Activated CD4-positive, alpha-beta T cell treated with anti-CD3 and anti-CD28 coated beads, Interleukin-2, amount 50 U/mL, for 48 hours (primary cell): ENCODE measurements around the gene ADARB1.

ENCODE experiments used
- DNase-seq, 2 experiments: peaks; one replicate each; pipeline ENCODE4 v3.0.0-alpha.2; 2020

The ADARB1 gene

DNA sequence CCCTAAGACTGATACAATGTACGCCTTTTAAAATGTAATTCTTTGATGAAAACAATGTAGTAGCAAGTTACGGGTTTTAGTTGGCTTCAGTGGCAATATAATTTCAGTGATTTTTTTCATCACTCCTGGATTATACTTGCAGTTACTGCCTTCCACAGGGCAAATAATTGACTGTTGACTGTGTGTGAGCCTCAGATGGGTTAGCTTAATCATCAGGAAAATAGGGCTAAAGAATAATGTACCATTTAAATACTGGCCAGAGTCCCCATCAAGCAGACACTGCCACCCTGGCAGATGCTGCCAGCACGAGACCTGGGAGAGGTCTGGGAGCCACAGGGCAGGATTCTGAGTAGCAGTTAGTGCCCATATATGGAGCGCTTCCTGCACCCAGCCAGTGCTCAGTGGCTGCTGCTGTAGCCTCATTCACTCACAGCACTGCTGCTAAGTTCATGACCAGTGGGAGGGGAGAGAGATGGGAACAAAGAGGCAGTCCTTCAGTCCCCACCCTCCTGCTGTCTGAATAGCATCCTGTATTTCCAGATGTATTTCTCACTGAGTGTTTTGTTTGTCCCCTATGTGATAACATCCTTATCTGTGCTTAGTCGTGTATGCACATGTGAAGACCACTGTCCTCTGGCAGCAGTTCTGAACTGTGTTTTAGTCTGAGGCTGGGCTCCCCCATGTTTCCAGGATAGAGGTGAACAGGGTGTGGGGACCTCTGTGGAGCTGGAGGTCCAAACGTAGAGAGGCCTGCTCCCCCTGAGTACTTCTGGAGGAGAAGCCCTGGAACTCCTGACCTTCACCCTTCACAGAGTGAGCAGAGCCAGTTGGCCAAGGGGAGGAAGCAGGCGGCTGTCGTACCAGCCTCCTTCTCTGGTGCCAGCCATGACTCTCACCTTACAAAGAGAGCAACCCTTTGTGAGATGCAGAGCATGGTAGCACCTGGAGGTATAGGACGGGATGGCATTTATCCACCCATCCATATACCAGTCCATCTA lies 80.4 kb downstream of the ADARB1 start:
- DNase-seq = peak in 1 of 2 experiments; percentile 20

DNA sequence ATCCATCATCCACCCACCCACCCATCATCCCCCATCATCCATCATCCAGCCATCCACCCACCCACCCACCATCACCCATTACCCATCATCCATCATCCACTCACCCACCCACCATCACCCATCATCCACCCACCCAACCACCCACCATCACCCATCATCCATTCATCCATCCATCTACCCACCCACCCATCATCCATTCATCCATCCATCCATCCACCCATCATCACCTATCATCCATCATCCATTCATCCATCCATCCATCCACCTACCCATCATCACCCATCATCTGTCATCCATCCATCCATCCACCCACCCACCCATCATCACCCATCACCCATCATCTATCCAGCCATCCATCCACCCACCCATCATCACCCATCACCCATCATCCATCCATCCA lies 81.5 kb downstream of the ADARB1 start:
- no peak for DNase-seq

DNA sequence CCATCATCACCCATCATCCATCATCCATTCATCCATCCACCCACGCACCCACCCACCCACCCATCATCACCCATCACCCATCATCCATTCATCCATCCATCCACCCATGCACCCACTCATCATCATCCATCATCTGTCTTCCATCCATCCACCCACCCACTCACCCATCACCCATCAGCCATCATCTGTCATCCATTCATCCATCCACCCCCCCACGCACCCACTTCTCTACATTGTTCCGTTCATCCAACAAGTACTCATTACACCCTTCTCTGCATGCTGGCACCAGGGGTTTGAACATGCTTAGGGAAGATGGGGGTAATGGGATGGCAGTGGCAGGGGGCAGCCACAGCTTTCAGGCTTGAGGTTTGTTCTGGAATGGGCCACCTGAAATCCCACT lies 82.1 kb downstream of the ADARB1 start:
- no peak for DNase-seq

DNA sequence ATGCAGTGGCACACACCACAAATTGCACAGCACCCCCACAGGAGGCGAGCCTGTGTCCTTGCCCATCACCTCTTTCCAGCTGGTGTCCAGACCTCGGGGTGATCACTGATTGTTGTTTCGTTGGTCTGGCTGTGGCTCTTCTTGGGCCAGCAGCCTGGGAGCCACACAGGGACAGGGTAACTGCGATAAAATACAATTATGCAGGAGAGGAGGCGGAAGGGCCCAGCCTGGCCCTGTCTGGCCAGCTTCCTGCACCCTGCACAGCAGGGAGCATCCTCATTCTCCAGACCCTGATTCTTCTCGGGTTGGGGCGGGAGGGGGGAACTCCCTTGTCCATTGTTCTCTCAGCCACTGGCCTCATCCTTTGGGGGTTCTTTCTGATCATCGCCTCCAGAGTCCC lies 83.6 kb downstream of the ADARB1 start:
- no peak for DNase-seq

DNA sequence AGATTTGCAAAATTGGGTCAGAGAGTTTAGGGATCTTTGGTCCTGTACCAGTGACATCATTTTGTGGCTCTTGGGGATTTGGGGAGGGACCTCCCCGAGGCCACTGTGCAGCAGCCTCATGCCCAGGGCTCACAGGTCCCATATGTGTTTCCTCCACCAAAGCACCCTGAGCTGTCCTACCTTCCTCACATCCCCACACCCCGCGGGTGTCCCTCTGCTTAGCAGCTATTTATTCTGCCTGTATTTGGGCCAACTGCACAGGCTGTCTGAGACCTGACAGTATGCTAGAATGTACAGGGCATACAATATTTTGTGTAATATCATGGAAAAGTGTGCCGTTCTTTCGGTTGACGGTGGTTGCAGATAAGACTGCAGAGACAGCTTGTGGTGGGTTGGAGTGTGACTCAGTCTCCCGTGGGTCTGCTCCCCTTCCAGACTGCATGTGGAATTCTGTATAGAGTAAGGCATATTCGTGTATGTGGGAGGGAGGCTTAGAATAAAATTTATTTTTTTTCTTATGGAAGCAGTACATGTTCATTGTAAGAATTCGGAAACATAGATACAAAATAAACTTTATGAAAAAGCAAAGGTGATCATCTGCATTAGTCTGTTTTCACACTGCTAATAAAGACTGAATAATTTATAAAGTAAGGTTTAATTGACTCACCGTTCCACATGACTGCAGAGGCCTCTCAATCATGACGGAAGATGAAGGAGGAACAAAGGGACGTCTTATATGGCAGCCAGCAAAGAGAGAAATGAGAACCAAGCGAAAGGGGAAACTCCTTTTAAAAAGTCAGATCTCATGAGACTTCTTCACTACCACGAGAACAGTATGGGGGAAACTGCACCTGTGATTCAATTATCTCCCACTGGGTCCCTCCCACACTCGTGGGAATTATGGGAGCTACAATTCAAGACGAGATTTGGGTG lies 84.4 kb downstream of the ADARB1 start:
- DNase-seq = no peak

DNA sequence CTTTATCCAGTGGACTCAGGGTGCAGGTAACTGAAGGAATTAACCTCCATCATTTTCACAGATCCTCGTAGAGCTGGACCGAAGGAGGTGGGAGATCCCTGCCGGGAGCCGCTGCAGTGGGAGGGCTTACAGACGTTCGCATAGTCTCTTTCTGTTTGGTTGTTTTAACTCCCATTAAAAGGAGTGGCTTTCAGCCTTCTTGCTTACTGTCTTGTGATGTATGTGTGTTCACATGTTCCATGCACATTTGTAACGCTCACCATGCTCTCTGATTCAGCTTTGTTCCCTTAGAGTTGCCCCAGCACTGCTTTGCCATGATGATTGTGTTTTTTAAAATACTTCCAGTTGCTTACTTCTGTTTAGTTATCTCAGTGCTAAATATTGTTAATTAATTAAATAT lies 85.8 kb downstream of the ADARB1 start:
- DNase-seq = no peak

DNA sequence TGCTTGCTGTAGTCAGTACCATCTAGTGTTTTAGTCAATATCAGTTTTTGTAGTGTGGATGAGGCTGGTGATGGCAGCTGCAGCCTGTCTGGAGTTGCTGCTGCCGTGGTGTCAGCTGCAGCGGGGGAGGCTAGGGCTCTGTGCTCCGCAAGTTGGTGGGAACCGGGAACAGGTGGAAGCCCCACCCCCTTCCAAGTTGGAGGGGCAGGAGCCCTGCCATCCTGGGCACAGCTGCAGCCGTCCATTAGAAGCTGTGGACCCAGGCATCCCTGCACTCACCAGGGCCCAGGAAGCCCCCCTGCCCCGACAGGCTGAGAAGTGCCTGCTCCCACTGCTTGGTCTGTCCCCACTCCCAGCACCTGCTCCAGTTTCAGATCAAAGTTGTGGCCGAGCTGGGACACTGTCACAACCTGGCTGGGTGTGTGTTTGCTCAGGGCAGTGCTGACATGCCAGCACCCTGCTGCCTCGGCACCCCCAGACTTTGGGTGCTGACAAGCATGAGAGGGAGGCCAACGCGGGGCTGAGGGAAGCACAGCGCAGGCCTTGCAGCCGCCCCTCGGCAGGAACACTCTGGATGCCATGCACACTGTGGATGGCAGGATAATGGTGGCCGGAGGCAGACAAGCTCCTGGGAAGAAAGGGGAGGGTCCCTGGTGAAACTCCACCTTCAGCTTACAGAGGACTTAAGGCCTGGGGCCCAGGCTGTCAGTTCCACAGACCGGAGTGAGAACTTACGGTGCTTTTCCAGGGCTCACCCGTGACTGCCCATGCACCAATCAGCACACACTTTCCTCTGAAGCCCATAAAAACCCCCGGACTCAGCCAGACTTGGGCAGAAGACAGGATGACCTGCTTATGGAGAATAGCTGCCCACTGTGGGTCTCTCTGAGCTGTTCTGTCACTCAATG lies 86.9 kb downstream of the ADARB1 start:
- no peak for DNase-seq

DNA sequence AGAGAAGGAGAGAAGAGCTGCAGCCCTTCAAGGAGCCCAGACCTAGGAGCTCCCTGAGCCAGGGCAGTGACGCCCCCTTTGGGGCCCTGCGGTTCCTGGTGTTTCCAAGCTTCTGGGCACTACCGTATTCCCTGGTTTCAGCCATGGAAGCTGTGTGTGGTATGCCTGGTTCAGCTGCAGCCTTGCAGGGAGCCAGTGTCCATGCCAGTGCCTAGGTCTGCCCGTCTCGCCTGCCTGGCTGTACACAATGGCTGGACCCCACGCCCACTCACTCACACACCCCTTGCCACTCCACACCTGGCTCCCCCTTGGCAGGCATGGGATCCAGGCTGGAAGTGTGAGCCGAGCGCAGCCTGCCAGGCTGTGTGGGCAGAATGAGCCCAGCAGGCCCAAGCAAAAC lies 87.7 kb downstream of the ADARB1 start:
- DNase-seq = no peak

DNA sequence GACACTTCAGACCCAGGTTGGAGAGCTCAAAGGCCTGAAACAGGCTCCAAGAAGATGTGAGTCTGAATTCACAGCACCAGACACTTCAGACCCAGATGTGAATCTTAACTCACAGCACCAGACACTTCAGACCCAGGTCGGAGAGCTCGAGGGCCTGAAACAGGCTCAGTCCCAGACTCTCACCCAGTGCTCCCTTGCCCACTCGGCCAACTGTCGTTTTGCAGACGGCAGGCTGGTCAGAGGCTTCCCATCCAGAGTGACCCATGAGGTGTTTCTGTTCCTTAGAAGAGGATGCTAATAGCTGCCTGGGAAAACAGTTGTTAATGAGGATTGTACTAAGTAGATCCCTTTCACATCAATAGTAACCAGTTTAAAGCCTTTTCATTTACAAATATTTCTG lies 88.4 kb downstream of the ADARB1 start:
- no peak for DNase-seq

DNA sequence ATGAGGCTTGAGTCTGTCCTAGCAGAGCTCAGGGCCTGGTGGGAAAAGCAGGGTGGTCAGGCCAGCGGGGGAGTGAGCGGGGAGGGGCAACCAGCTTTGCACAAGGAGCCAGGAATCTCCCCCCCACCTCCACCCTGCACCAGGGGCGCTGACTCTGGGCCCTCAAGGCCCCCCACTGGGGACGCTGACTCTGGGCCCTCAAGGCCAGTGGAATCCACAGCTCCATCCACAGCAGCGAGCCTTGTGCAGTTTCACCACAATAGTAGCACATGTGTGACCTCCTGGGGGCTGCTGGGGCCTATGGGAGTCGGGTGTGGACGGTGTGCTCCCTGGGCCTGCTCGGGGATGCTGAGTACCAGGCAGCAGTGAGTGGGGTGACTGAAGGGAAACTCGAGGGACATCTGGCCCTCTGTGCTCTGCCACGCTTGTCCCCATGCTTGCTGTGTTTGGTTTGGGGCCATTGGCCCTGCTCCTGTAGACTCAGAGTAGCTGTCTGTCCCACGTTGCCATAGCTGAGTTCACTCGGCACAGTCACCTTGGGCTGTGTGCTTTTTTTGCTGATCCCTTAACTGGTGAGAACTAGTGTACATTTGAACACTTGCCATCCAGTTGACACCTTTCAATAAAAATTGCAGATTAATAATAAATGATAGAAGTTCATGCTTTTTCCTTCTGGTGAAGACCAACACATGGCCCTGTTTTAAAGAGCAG lies 89.2 kb downstream of the ADARB1 start:
- no peak for DNase-seq

DNA sequence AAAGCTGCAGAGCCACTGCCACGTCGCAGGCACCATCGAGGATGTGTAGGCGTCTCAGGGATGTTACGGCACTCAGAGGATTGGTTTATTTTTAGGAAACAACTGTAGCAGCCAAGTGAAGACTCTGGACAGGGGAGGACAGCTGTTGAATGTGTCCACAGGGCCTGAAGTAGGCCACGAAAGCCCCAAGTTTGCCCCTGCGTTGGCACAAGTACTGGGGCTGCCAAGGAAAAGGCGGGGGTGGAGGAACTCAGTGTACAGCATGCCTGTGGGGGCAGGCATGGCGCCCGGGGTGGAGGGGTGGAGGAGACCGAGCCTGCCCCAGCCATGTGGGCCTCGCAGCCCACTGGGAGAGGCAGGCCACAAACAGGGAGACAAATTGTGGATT lies 89.7 kb downstream of the ADARB1 start:
- no peak for DNase-seq

DNA sequence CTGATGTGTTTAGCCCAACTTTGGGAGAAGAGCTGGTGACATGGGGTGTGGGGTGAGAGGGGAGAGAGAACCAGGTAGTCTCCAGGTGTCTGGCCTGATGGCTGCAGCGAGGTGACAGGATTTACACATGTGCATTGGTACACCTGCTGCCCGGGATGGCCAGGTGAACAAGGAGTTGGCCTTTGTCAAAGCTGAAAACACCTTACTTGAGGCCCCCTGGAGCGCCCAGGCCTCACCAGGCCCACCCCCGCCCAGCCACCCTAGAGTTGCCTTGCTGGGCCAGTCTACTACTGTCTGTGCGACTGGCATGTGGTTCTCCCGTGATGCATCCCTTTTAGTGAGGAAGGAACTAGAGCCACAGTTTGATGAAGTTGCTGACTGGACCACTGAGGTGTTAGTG lies 90.5 kb downstream of the ADARB1 start:
- no peak for DNase-seq

DNA sequence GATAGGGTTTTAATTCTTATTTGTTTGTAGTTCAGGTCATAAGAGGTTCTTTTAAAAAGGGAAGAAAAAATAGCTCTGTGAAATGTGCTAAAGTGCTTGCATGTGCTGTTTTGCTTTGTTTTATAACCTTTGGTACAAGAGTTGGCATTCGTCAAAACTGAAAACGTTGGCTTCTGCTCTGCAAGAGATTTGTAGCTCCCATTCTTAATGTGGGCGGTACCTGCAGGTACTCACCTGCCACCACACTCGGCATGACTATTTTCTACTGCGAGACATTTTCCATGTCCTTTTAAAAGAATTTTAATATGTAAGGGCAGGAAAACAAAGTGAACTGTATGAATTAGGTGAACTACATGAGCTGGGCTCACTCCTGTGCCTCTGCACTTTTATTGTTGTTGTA lies 92.6 kb downstream of the ADARB1 start:
- no peak for DNase-seq

DNA sequence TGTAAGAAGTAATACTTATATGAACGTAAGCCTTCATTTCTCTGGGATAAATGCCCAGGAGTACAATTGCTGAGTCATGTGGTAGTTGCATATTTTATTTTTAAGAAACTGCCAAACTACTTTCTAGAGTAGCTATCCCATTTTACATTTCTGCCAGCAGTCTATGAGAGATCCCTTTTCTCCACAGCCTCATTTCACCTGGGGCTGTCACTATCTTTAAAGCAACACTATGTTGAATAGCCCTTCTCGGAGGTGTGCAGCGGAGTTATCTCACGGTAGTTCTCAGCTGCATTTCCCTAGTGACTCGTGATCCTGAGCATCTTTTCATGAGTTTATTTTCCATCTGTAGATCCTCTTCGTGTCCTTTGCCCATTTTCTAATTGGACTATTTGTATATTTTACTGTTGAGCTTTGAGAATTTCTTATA lies 93.4 kb downstream of the ADARB1 start:
- no peak for DNase-seq

DNA sequence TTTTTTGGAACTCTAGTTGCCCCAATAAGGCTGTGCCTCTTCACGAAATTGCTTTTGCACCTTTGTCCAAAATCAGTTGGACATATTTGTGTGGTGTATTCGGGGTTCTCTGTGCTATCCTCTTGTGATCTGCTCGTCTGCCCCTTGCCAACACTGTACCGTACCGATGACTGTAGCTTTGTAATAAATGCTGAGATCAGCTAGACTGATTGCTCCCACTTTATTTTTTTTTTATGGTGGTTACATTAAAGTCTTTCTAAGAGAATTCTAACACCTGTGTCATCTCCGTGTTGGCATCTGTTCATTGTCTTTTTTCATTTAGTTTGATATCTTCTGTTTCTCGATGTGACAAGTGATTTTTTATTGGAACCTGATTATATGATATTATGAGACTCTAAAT lies 94.1 kb downstream of the ADARB1 start:
- DNase-seq = no peak

DNA sequence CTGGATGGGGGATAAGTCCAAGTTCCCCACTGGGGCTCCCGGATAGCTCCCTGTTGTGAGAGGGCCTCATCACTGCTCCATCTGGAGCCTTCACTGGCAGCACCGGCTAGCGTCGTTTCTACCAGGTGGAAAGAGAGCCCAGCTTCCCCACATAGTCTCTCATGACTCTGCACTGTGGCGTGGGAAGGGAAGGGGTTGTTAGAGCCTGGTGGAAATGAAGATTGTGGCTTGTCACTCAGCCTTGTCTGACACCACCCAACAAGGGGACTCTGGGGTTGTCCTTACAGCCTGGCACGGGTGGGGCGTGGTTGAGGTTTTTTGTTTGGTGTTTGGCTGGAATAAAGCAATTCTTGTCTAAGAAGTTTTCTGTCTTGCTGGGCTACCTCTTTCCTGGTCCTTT lies 94.6 kb downstream of the ADARB1 start:
- DNase-seq = no peak

DNA sequence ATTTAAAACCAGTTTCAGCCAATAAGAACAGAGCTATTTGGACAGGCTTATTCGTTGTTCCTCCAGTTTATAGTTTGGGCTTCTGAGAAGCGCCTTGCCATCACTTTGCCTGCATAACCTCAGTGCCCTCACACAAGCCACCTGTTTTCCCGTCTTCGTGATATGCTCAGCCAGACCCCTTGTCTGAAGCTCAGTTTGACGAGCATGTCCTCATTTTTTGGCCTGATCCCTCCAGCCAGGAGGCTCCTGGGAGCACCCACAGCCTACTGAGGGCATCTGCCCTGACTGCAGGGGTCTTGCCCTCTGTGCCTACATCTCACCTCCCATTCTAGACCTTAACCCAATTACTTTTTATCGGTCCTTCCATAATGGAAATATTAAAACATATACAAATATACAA lies 95.3 kb downstream of the ADARB1 start:
- no peak for DNase-seq

DNA sequence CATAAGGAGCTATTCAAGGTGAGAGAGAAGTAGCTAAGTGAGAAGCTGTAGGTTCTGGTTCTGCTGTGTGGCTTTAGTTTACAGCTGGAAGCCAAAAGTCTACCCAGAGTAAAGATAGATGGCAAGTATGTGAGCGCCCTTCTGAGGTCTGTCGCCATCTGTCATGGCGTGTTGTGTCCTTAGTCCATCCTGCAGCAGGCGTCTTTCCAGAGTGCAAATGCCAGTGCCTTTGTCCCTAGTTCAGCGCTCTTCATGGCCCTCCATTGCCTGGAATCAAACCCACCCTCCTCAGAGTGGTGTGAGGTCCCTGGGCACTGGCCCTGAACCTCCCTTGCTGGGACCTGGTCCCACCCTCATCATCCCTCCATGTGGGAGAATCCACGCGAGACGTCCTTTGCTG lies 96.6 kb downstream of the ADARB1 start:
- DNase-seq = no peak

DNA sequence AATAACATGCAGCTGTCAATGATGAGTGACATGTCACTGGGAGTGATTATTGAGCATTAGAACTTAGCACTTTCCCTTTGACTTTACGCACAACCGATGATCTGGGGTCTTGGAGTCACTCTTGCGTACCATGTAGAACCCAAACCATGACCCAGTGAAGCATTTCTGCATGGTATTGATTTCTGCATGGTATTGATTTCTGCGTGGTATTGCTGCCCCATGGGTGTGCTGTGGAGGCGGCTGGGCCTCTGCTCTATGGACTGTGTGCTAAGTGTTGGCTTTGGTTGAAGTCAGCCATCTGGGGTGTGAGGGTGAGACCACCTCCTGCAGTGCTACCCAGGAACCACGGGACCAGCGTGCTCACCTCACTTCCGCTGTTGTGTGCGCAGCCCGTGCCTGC lies 98.0 kb downstream of the ADARB1 start:
- DNase-seq = no peak

DNA sequence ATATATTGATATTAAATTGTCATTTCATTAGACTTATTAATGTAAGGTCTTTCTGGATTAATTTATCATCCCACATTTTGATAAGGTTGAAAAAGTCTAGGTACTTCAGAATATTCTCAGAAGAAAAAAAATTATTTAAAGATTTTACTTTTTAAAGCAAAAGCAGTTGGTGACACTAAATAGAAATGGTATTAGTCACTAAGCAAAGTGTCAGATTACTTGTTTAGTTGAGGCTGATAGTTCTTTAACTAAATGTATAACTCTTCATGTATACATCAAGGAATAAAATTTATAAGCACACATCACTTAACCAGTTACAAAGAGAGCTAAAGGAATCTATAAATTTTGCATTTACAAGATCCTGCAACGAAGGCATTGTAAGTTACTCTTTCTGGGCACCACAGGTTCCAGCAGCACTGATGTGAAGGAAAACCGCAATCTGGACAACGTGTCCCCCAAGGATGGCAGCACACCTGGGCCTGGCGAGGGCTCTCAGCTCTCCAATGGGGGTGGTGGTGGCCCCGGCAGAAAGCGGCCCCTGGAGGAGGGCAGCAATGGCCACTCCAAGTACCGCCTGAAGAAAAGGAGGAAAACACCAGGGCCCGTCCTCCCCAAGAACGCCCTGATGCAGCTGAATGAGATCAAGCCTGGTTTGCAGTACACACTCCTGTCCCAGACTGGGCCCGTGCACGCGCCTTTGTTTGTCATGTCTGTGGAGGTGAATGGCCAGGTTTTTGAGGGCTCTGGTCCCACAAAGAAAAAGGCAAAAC lies 101.1 kb downstream of the ADARB1 start:
- no peak for DNase-seq

DNA sequence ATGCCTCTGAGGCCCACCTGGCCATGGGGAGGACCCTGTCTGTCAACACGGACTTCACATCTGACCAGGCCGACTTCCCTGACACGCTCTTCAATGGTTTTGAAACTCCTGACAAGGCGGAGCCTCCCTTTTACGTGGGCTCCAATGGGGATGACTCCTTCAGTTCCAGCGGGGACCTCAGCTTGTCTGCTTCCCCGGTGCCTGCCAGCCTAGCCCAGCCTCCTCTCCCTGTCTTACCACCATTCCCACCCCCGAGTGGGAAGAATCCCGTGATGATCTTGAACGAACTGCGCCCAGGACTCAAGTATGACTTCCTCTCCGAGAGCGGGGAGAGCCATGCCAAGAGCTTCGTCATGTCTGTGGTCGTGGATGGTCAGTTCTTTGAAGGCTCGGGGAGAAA lies 101.8 kb downstream of the ADARB1 start:
- no peak for DNase-seq
